Right forelimb (tissue), 1 donor: ENCODE measurements around the gene NRP1.

Source experiments
- DNase-seq: peaks from one replicate; pipeline ENCODE4 v3.0.0-alpha.2; 2018

The NRP1 gene

DNA sequence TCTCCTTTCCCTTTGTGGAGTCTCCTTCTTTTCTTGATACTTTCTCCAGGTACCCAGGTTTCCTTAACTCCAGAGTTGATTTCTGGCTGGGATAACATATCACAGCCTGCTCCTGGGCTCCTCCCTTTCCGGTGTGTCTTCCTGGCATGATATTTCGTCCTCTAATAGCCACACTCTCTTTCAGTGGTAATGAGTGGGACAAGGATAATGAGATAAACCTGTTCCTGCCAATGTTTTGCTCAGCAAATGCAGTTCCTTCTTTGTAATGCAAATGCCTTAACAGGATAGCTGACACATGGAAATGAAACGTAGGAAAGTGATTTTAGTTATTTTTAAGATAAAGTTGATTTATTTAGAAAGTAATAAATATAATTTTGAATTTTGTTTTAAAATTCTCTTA is 168.6 kb downstream of the NRP1 start:
- no peak for DNase-seq

GRCh38 chr10:33164060-33164709 is 170.3 kb downstream of the NRP1 start:
- DNase-seq, result no peak

DNA sequence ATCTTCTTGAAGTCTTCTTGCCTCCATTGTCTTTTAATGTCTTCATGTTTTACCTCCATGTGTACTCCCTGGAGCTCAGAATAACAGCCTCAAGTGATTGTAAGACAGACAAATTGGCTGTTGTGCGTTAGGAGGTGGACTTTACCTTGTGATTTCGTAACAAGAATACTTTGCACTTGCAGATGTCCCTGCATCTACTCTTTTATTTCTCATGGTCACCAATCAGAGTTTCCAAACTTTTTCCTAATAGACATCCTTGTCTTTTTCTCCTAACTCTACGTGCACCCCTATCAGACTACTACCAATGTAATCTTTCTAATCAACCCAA is 172.3 kb downstream of the NRP1 start:
- no peak for DNase-seq

GRCh38 chr10:33161550-33162247 is 172.8 kb downstream of the NRP1 start:
- no peak for DNase-seq

DNA sequence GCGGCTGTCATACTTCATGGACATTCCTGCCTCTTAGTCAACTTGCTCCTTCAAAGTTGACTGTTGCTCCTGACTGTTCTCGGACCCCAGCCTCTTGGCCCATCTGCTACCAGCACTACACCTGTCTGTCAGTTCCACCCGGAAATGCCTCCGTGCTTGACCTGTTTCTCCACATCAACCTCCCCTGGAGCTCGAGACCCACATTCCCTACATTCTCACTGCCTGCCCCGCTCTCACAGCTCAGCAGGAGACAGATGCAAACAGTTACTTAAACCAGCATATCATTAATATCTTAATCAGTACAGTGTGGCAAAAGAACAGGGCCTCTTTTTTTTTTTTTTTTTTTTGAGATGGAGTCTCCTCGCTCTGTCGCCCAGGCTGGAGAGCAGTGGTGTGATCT is 174.3 kb downstream of the NRP1 start:
- DNase-seq, result no peak

- no peak for DNase-seq
Observed at GRCh38 chr10:33157103-33157502, 177.4 kb downstream of the NRP1 start.

- no peak for DNase-seq
Observed at GRCh38 chr10:33155720-33156638, 178.5 kb downstream of the NRP1 start.

DNA sequence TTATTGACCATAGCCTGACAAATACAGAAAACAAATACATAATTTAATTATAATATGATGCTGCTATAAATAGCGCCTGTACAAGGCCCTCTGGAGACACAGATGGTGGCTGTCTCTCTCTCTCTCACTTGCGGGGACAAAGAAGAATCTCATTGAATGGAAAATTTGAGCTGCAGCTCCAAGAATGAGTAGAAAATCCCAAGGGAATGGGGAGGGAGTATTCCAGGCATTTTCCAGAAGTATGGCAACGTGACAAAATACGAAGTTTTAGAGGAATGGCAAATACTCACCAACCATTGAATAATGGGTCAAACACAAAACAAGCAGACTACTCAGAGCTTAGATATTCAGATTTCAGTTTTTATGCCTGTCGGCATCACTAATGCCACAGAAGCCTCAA is 179.9 kb downstream of the NRP1 start:
- no peak for DNase-seq

DNA sequence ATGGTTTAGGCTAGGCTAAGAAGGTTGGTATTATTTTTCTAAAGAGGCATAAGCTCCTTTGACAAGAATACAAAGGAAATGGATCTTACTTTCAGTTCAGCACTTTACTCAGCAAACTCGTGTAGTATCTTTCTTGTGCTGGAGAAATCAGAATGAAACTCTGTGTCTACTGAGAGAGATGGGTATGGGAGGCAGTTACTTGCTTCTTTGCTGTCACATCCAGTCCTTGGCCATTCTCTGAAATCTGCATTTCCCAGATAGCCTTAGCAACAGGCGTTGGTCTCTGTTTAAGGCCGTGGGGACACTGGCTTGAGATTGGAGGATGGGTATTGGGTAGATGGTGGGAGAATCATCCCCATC is 180.5 kb downstream of the NRP1 start:
- no peak for DNase-seq

DNA sequence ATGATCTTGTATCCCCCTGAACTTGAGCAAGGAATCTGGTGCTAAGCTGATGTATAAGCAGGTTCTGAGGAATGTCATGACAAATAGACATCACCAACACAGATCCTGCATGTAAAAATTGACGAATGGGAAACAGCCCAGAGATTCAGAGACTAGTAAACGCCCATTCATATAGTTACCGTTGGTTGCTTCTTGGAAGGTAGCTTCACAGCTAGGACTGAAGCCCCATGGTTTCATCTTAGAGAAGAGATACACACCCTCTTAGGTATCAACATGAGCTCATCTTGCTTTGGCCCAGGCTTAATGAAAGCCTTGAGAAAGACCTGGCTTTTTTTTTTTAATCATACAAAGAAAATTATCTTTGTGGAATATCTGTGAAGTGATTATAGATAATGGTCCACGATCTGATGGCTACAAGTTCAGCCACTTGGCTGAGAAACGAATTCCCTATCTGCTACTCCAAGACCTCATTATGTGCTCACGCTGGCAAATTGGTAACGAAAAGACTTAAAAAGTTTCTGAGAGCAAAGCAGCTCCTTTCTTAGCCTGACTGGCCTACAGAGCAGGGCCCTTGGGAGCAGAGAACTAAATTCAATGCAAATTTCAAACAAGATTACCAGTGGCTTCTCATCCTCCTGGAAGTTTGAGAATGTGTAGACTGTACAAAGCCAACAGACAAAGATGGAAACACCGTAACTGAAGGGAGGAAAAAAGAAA is 181.1 kb downstream of the NRP1 start:
- no peak for DNase-seq

DNA sequence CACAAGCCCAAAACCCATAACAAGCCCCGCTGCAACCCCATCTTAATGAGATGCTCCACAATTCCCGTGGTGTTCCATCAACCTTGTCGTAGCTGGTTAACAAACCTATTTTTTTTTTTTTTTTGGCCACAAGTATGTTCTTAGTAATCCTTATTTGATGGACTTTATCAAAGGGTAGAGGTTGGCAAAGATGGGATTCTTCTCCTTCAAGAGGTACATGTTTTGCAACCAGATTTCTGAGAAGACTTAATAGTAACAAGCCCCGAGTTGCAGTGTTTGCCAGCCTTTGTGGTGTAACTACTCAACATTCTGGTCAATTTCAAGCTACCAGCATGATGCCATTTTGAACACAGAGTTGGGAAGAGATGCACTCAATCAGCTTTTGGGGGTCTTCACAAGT is 181.7 kb downstream of the NRP1 start:
- DNase-seq, result no peak

- DNase-seq, result no peak
Observed at GRCh38 chr10:33152146-33152545, 182.3 kb downstream of the NRP1 start.

GRCh38 chr10:33151344-33151864 is 183.1 kb downstream of the NRP1 start:
- no peak for DNase-seq

DNA sequence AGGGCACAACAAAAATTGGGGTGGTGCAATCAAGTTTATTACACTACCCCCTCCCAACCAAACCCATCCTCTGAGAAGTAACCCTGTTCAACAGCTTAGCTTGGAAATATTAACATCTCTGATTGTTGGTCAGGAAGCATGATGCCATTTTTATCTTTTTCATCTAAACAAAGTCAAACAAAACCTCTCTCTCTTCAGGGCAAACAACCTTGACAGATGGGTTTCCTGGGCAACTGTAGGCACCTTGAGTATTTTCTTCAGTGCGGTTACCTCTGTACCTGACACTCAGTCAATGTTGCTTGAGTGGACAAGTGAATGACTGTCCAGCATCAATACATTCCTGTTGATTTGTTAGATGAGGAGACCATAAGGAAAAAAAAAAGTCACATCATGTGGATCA is 183.6 kb downstream of the NRP1 start:
- DNase-seq, result no peak

DNA sequence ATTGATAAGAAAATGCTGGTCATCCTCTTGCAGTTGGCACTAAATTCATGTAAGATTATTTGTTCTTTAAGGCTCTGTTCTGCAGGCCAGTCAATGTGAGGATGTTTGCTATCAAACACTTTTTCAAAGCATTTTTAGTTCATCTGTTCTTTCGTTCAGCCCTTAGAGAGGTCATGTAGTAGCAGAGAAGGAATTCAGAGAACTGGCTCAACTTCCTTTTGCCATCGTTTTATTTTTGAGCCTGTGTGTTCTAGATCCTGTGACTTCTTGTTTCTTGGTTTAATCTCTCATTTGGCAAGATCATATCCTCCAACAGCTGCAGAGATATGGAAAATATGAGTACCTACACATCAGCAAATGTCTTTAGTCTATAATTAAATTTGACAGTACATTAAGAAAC is 184.3 kb downstream of the NRP1 start:
- DNase-seq, result no peak

- no peak for DNase-seq
Observed at GRCh38 chr10:33147013-33147310, 187.5 kb downstream of the NRP1 start.

- no peak for DNase-seq
Observed at GRCh38 chr10:33146189-33147012, 188.1 kb downstream of the NRP1 start.

DNA sequence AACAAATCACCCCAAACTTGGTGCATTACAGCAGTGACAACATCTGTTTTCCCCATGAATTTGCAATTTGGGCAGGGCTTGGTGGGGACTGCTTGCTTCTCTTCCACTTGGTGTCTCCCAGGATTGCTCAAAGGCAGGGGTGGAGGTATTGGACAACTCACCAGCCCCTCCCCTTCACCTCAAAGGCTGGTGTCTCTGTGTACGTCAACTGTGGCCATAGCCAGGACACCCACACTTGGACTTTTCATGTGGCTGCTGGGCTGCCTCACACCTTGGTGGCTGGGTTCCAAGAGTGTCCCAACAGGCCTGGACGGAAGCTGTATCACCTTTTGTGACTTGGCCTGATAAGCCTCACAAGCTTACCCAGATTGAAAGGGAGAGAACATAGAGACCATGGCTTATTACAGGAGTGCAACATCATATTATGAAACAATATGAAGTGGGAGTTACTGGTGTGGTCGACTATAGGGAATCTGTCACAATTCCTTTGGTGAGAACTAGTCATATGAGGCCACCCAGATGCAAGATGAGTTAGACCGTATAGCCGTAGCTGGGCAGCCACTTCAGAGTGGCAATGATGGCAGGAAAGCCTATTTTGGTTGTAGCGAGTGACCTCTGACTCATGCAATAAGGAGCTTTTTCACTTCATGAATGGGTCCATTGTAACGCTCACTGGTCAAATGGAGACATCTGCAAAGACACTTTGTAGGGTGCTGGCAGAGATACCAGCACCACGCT is 188.8 kb downstream of the NRP1 start:
- no peak for DNase-seq

DNA sequence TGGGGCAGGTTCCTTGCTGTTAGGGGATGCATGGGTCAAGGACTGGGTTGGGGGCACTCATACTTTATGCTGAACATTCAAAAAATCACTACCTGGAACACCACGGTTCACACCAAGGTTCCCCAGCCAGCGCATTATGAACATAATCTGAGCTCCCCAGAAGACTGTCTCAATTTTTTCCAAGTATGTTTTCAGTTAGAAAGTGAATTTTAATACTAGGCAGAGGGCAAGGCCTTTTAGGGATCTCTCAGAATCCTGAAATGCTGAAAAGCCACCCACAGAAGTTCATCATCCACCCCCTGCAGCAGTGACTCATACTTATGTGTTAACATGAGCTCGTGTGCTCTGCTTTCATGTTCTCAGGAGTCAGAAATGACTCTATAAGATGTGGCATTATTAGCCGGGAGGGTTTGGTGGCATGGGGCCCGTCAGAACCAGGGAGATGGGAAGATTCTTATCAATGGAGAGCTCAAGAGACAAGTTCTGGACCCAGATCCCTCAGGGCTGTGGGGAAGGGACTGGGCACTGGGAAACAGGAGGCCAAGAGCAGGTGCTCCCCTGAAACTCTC is 191.2 kb downstream of the NRP1 start:
- no peak for DNase-seq

GRCh38 chr10:33142295-33142694 is 192.2 kb downstream of the NRP1 start:
- no peak for DNase-seq

DNA sequence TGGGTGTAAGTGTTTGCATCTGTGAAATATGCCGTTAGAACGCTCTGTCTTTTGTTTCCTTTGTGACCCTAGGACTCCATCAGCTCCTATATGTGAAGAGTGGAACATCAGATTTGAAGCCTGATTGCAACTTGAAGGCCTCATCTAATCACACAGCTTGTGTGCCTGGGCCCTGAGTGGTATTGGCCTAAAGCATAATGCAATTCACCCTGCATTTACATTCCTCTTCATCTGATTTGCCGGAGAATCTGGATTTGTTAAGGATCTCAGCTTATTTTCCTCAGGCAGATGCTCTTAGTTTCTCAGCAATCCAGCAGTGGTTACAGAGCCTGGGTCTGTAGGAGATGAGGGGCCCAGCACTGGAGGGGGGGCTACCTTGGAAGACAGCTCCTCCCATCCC is 193.2 kb downstream of the NRP1 start:
- DNase-seq, result no peak
